ENCODE results near the gene PRDM2.

DNA sequence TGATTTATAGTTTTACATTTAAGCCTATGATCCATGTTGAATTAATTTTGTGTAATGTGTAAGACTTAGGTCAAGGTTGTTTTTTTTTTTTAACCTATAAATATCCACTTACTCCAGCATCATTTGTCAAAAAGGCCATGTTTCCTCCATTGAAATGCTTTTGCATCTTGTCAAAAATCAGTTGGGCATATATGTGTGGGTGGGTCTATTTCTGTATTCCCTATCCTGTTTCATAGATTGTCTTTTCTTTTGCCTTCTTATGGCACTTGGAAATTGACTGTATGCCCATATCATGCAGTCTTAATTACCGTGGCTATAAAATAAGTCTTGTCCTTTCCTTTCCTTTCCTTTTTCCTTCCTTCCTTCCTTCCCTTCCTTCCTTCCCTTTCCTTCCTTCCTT, 138.2 kb downstream of the PRDM2 start:
- TF ChIP-seq, protein P1, sequence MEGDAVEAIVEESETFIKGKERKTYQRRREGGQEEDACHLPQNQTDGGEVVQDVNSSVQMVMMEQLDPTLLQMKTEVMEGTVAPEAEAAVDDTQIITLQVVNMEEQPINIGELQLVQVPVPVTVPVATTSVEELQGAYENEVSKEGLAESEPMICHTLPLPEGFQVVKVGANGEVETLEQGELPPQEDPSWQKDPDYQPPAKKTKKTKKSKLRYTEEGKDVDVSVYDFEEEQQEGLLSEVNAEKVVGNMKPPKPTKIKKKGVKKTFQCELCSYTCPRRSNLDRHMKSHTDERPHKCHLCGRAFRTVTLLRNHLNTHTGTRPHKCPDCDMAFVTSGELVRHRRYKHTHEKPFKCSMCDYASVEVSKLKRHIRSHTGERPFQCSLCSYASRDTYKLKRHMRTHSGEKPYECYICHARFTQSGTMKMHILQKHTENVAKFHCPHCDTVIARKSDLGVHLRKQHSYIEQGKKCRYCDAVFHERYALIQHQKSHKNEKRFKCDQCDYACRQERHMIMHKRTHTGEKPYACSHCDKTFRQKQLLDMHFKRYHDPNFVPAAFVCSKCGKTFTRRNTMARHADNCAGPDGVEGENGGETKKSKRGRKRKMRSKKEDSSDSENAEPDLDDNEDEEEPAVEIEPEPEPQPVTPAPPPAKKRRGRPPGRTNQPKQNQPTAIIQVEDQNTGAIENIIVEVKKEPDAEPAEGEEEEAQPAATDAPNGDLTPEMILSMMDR (IDR thresholded peaks at IDR 0.05), result no peak
- TF ChIP-seq POLR2AphosphoS5 (IDR thresholded peaks at IDR 0.05), result no peak

All from suprapubic skin (tissue), 3 donors.